Measurements from ENCODE around the gene RNLS. TPM values are rescaled to one million over a fixed set of nuclear protein-coding genes. Genes with fewer than 3 reads are reported as not detected.
A peak's percentile ranks its signal among the peaks of the same experiment; 100 is the strongest.

Gene RNLS
- total RNA-seq, 1 donor from 2014 or later, result 8.7 TPM

DNA sequence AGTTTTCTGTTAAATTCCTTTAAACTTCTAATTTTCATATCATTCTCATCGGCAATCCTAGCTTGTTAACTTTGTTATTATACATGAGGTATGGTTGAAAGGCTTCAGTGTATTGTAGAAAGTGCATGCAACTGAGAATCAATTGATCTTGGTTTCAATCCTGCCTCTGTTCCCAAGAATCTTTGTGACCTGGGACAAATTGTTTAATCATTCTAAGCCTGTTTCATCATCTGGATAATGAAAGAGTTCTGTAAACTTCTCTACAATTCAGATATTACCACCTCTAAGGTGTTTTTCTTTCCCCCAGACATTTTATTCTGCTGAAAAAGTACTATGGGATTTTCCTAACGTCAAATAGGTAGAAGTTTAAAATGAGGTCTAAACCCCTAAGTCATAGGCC, 179.0 kb downstream of the RNLS start:
- H3K36me3 ChIP-seq (ENCODE audit: control insufficient read depth, insufficient read depth, low read length), result no peaks in the 10 kb centered on the region
- H3K4me3 ChIP-seq (ENCODE audit: low read depth, low read length), result no peak overlapping the region
- no peak for FAIRE-seq
- DNase-seq (ENCODE audit: low read depth), result no peak
- H3K27me3 ChIP-seq (ENCODE audit: control insufficient read depth, insufficient read depth, low read length), result no peaks in the 10 kb centered on the region
- TF ChIP-seq, protein P1, sequence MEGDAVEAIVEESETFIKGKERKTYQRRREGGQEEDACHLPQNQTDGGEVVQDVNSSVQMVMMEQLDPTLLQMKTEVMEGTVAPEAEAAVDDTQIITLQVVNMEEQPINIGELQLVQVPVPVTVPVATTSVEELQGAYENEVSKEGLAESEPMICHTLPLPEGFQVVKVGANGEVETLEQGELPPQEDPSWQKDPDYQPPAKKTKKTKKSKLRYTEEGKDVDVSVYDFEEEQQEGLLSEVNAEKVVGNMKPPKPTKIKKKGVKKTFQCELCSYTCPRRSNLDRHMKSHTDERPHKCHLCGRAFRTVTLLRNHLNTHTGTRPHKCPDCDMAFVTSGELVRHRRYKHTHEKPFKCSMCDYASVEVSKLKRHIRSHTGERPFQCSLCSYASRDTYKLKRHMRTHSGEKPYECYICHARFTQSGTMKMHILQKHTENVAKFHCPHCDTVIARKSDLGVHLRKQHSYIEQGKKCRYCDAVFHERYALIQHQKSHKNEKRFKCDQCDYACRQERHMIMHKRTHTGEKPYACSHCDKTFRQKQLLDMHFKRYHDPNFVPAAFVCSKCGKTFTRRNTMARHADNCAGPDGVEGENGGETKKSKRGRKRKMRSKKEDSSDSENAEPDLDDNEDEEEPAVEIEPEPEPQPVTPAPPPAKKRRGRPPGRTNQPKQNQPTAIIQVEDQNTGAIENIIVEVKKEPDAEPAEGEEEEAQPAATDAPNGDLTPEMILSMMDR (IDR thresholded peaks at IDR 0.05; ENCODE audit: insufficient read depth, low read length, severe bottlenecking), result no peak

DNA sequence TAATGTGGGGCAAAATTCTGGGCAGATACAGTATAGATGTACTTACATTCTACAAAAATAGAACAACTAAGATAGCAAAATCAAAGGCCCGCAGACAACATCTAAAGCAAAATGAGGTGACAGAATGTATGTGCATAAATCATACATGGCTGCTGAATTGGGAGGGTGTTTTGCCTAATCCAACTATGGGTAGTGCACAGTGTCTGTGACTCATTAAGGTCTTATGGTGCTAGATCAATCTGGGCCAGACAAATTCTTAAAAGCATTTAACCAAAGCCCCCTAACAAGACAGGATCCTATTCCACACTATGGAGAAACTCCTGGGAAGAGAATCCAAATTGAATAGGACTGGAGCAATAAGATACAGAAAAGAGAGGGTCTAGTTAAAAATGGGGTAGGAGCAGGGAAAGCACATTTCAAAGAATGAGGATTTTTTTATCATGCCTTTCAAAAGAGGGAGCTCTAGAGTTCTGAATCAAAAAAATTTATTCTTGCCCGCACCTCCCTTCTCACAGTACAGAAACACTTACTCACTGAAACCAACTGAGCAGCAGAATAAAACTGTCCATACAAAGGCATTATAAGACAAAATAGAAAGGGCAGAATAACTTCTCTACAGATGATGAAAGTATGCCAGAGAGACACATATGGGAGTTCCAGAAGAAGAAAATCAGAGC, 181.3 kb downstream of the RNLS start:
- FAIRE-seq (no peak), DNase-seq (ENCODE audit: low read depth) (peak; percentile 40)
- no peaks in the 10 kb centered on the region for H3K36me3 ChIP-seq (ENCODE audit: control insufficient read depth, insufficient read depth, low read length)
- no peaks in the 10 kb centered on the region for H3K27me3 ChIP-seq (ENCODE audit: control insufficient read depth, insufficient read depth, low read length)
- no peak overlapping the region for H3K4me3 ChIP-seq (ENCODE audit: low read depth, low read length)
- TF ChIP-seq, protein P1 (IDR thresholded peaks at IDR 0.05; ENCODE audit: insufficient read depth, low read length, severe bottlenecking), result peak; percentile 43

DNA sequence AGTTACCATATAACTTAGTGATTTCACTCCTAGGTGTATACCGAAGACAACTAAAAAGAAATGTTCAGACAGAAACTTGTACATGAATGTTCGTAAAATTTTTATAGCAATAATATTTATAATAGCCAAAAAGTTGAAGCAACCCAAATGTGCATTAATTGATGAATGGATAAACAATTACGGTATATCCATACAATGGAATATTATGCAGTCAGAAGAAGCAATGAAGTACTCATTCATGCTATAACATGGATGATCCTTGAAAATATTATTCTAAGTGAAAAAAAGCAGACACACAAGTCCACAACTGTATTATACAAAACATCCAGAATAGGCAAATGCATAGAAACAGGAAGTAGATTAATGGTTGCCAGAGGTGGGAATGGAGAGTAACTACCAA, 183.9 kb downstream of the RNLS start:
- H3K27me3 ChIP-seq (ENCODE audit: control insufficient read depth, insufficient read depth, low read length), result no peaks in the 10 kb centered on the region
- FAIRE-seq, result no peak
- TF ChIP-seq, protein P1 (IDR thresholded peaks at IDR 0.05; ENCODE audit: insufficient read depth, low read length, severe bottlenecking), result no peak
- H3K4me3 ChIP-seq (ENCODE audit: low read depth, low read length), result no peak overlapping the region
- H3K36me3 ChIP-seq (ENCODE audit: control insufficient read depth, insufficient read depth, low read length), result no peaks in the 10 kb centered on the region
- no peak for DNase-seq (ENCODE audit: low read depth)

DNA sequence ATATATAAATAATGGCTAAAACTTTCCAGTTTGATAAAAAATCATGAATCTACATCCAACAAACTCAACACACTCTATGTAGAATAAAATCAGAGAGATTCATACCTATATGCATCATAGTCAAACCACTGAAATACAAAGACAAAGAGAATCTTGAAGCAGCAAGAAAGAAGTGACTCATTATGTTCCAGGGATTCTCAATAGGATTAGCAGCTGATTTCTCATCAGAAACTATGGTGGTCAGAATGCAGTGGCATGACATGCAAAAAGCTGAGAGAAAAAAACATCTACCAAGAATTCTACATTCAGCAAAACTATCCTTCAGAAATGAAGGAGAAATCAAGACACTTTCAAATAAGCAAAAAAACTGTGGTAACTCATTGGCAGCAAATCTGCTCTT, 187.4 kb downstream of the RNLS start:
- DNase-seq (ENCODE audit: low read depth) (peak; percentile 22), FAIRE-seq (no peak)
- TF ChIP-seq, protein P1 (IDR thresholded peaks at IDR 0.05; ENCODE audit: insufficient read depth, low read length, severe bottlenecking), result no peak
- no peak overlapping the region for H3K4me3 ChIP-seq (ENCODE audit: low read depth, low read length)
- H3K36me3 ChIP-seq (ENCODE audit: control insufficient read depth, insufficient read depth, low read length), result no peaks in the 10 kb centered on the region
- H3K27me3 ChIP-seq (ENCODE audit: control insufficient read depth, insufficient read depth, low read length), result no peaks in the 10 kb centered on the region

DNA sequence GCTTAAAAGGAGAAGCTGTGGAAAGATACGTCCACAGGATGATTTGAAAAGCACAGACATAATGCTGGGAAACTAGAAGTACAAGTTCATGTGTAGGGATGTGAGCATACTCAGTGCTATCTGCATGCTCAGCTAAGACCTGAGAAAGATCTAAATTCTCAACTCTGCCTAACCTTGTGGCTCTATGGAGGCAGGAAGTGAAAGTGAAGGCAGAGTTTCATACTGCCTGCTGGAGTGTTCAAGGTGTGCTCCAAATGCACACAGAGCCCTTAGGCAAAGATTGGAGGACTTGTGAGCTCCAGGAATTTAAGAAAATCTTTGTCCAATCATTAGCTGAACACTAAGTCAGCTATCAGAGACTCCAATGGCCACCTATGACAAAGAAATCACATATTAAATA, 190.9 kb downstream of the RNLS start:
- FAIRE-seq (no peak), DNase-seq (ENCODE audit: low read depth) (no peak)
- TF ChIP-seq, protein P1 (IDR thresholded peaks at IDR 0.05; ENCODE audit: insufficient read depth, low read length, severe bottlenecking), result no peak
- Histone ChIP-seq H3K4me3 (ENCODE audit: low read depth, low read length) (no peak overlapping the region), H3K27me3 (ENCODE audit: control insufficient read depth, insufficient read depth, low read length) (no peaks in the 10 kb centered on the region), H3K36me3 (ENCODE audit: control insufficient read depth, insufficient read depth, low read length) (no peaks in the 10 kb centered on the region)

DNA sequence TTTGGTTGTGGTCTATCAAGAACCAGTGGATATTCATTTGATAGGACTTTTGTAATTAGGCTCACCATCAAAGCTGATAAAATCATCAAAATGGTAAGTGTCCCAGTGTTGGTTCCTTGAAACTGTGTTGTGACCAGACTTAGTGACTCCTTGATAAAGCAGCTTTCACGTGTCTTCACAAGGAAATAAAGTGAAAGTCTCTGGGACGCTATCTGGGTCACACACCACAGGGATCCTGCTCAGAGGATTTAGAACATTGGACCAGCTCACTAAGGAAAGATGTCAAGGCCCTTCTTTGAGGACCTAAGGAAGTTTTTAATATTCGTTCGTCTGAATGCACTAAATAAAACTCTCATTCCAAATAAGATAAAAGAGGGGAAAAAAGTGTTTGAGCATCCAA, 193.1 kb downstream of the RNLS start:
- no peak for FAIRE-seq

More for the DNA sequence above, 193.1 kb downstream of the RNLS start:
- no peak overlapping the region for H3K4me3 ChIP-seq (ENCODE audit: low read depth, low read length)
- TF ChIP-seq, protein P1 (IDR thresholded peaks at IDR 0.05; ENCODE audit: insufficient read depth, low read length, severe bottlenecking), result no peak
- no peaks in the 10 kb centered on the region for H3K36me3 ChIP-seq (ENCODE audit: control insufficient read depth, insufficient read depth, low read length)
- H3K27me3 ChIP-seq (ENCODE audit: control insufficient read depth, insufficient read depth, low read length), result no peaks in the 10 kb centered on the region
- no peak for DNase-seq (ENCODE audit: low read depth)
